GM19467 (cell line): ENCODE measurements around the gene FGF18.
"Not testable (repeated sequence)": the region's sequence is repeated elsewhere in the genome, so short reads cannot be mapped to it uniquely, and the experiment has no call there.

Source experiments
- ATAC-seq: cut with Tn5 transposase; IDR thresholded peaks from one replicate; pipeline ENCODE4 v1.9.1; 2021; ENCODE audit warnings: mild to moderate bottlenecking, moderate library complexity; ENCODE audit not compliant: unreplicated experiment

Gene FGF18

DNA sequence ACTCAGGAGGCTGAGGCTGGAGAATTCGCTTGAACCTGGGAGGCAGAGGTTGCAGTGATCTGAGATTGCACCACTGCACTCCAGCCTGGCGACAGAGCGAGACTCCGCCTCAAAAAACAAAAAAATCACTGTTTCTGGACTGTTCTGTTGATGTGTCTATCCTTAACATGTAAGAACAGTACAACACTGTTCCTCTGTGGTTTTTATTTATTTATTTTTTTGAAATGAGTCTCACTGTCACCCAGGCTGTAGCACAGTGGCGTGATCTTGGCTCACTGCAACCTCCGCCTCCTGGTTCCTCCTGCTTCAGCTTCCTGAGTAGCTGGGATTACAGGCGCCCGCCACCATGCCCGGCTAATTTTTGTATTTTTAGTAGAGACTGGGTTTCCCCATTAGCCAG, 20.8 kb upstream of the FGF18 start:
- ATAC-seq = not testable (repeated sequence)

DNA sequence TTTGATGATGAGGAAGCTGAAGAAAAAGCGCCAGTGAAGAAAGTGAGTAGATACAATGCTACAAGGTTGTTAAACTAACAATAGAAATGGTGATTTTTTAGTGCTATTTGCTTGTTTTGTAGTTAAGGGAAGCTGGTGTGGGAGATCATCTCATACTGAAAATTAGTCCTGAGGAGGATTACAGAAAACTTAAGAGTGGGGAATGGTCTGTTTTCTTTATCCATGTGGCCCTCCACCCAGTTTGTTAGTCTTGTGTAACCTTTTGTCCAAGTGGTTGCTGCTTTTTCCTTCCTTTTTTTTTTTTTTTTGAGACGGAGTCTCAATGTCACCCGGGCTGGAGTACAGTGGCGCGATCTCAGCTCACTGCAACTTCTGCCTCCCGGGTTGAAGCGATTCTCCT, 19.3 kb upstream of the FGF18 start:
- no peak for ATAC-seq

DNA sequence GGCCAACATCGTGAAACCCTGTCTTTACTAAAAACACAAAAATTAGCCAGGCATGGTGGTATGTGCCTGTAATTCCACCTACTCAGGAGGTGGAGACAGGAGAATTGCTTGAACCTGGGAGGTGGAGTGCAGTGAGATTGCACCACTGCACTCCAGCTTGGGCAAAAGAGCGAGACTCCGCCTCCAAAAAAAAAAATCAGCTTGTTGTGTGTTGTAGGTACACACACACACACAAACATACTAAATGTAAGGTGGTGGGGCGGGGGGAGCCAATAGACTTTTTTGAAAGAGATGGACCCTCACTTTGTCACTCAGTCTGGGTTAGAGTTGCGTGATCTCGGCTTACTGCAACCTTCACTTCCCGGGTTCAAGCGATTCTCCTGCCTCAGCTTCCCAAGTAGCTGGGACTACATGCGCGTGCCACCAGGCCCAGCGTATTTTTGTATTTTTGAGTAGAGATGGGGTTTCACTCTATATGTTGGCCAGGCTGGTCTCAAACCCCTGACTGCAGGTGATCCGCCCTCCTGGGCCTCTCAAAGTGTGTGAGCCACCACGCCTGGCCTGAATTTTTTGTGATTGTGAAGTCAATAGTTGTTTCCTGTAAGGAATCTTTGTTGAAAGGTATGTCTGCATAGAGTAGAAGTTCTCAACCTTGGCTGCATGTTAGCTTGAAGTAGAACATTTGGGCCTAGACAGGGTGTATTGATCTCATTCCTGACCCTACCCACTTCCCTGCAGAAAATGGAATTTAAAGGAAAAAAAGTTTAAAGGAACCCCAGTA, 18.1 kb upstream of the FGF18 start:
- no peak for ATAC-seq

DNA sequence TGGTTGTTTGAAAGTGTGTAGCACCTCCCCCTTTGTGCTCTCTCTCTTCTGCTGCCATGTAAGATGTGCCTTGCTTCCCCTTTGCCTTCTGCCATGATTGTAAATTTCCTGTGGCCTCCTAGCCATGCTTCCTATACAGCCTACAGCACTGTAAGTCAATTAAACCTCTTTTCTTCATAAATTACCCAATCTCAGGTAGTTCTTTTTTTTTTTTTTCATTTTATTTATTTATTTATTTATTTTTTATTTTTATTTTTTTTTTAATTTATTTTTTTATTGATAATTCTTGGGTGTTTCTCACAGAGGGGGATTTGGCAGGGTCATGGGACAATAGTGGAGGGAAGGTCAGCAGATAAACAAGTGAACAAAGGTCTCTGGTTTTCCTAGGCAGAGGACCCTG, 16.7 kb upstream of the FGF18 start:
- not testable (repeated sequence) for ATAC-seq

DNA sequence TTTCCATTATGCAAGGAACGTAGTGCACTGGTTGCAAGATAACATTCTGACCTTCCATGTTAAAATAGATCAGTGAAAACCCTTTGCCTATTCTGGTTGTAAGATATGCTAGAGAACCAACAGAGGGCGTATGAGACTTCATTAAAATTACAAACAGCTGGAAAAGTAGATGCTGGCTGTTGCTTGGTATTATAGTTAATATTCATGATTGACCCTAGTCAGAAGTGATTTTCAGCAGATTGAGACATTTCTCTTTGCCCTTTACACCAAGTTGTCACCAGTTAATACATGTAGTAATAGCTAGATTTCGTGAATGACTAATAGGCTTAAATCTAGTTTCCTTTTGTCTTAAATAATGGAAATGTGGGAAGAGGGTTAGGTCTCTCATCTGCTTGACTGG, 13.8 kb upstream of the FGF18 start:
- ATAC-seq = no peak

DNA sequence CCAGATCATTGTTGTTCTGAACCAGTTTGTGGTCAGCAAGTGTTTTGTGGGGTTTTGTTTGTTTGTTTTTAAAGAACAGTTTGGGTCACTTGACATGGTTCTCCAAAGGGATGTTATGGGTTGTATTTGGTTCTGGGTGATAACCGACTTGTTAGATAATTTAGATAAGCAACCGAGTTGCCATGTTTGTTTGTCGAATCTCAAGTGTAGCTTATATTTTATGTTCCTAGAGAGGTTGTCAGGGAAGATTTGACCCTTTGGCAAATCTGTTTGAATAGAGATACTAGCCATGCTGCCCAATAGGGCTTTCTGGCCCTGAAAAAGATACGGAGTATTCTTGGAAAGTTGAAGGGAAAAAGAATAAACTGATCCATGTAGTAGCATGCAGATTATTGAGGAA, 12.2 kb upstream of the FGF18 start:
- ATAC-seq = no peak

DNA sequence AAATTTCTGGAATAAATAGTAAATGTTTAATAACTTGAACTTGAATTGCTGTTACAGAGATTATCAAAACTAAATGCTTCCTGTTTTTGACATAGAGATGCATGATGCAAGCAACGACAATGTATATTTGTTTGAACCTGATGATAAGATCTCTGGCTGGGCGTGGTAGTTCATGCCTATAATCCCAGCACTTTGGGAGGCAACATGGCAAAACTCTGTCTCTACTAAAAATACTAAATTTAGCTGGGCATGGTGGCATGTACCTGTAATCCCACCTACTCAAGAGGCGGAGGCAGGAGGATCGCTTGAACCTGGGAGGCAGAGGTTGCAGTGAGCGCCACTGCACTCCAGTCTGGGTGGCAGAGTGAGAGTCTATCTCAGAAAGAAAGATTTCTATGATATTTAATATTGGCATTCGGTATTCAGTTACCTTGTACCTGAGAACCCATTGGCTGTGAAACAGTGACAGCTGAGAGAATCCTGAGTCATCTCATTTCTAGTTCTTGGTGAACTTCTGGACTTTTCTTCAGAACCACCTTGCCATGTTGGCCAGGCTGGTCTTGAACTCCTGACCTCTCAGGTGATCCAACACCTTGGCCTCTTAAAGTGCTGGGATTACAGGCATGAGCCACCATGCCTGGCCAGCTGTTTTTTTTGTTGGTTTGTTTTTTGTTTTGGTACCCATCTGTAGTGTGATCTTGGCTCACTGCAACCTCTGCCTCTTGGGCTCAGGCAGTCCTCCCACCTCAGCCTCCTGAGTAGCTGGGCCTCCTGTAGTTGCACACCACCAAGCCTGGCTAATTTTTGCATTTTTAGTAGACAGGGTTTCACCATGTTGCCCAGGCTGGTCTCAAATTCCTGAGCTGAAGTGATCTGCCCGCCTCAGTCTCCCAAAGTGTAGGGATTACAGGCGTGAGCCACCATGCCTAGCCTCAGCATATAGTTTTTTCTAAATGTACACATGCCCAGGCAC, 10.0 kb upstream of the FGF18 start:
- no peak for ATAC-seq

DNA sequence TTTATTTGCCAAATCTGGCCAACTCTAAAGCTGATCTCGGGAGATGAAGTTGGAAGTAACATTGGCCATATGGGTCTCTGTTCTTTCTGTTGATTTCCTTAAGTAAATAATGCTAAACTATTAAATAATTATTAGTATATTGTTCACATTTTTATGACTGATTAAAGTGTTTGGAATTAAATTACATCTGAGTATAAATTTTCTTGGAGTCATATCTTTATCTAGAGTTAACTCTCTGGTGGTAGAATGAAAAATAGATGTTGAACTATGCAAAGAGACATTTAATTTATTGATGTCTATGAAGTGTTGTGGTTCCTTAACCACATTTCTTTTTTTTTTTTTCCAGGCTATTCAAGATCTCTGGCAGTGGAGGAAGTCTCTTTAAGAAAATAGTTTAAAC, 9.3 kb upstream of the FGF18 start:
- ATAC-seq = no peak

DNA sequence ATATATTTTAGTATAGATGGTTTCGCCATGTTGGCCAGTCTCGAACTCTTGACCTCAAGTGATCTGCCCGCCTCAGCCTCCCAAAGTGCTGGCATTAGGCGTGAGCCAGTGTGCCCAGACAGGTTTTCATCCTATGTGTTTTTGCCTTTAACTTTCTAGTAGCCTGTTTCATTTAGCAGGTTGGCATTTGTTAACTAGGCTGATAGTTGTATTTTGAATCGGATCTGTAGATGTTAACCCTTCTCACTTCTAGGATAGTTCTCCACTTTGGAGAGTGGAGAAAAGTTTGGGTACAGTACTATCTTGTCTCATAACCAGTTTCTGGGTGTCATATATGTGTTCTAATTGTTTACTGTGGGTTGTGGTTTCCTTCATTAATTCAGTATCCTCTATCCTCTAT, 7.3 kb upstream of the FGF18 start:
- ATAC-seq = no peak

DNA sequence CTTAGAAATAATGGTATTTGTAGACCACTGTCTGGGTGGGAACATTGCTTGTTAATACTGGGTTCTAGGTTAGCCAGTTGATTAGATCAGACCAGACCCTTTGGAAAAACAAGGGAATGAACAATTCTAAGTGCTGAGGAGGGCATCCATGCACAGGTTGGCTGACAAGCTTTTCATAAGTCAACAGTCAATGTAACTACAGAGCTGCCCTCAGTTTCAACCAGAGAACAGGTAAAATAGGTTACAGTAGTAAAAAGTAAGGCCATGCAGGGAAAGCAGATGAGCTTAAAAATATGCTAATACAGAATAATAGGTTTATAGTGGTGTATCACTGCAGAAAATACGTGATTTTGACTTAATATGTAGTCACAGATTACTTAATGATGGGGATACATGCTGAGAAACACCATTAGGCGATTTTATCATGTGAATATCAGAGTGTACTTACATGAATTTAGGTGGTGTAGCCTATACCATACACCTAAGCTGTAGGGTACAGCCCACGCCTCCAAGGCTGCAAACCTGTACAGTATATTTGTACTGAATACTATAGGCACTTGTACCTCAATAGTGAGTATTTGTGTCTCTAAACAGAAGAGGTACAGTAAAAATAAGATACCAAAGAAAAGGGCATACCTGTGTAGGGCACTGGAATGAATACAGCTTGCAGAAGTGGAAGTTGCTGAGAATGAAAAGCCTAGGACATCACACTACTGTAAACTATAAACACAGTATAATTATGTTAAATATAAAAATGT, 6.1 kb upstream of the FGF18 start:
- ATAC-seq = no peak

DNA sequence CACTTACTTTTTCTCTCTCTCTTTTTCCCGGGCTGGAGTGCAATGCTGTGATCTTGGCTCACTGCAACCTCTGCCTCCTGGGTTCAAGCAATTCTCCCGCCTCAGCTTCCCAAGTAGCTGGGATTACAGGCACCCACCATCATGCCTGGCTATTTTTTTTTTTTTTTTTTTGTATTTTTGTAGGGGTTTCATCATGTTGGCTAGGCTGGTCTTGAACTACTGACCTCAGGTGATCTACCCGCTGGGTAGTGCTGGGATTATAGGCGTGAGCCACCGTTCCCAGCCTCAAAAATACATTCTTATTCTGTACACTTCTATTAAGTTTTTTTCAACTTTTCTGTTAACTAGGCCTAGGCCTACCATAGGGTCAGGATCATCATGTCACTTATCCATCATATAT, 5.5 kb upstream of the FGF18 start:
- ATAC-seq = not testable (repeated sequence)

DNA sequence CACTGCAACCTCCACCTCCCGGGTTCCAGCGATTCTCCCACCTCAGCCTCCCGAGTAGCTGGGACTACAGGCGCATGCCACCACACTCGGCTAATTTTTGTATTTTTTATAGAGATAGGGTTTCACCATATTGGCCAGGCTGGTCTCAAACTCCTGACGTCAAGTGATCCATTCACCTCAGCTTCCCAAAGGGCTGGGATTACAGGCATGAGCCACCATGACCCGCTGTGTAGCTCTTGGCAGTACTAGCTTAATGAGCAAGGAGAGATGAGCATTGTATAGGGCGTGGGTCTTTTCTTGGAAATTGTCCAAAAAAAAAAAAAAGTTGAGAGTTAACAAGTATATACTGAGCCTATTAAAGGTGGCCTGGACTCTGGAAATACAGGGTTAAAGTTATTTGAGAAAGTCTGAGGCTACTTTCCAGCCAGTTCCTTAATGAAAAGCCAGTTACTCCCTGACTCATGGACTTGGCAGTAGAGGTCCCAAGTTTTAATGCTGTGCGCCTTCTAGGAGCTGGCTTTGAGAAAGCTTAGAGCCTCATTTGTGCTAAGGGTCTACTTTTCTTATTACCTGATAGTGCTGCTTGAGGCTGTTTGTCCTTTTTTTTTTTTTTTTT, 4.2 kb upstream of the FGF18 start:
- ATAC-seq = no peak

DNA sequence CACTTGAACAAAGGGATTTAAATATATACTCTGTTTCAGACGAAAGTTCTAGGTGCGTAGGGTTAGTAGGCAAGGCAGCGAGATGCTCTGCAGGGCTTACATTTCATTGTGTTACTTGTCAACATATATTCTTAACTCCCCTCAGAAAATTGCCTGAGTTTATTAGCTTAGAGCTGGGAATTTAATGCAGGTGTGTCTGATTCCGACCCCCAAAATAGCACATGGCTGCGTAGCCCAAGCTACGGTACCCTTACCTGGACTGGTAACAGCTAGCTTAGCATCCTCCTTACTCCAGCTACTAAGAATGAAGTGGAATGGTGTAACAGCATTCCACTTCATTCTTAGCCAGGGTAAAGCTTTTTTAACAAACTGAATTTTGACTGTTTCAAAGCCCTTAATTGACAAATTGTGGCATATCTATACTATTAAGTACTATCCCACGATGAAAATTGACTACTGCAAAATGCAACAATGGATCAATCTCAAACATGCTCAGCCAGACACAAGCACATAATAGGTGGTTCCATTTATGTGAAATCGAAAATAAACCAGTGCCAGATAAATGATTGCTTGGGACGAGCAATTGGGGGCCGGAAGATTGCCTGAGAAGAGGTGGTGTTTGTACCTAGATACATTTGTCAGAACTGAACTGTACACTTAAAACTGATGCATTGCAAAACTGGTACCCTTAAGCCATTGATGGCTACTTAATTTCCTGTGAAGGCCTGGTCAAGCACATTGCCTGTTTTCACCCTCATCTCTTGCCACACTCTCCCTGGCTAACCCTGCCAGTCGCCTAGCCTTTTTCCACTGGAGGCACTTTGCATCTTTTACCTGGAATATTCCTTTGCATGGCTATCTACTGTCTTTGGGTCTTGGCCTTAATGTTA, 3.0 kb upstream of the FGF18 start:
- no peak for ATAC-seq

DNA sequence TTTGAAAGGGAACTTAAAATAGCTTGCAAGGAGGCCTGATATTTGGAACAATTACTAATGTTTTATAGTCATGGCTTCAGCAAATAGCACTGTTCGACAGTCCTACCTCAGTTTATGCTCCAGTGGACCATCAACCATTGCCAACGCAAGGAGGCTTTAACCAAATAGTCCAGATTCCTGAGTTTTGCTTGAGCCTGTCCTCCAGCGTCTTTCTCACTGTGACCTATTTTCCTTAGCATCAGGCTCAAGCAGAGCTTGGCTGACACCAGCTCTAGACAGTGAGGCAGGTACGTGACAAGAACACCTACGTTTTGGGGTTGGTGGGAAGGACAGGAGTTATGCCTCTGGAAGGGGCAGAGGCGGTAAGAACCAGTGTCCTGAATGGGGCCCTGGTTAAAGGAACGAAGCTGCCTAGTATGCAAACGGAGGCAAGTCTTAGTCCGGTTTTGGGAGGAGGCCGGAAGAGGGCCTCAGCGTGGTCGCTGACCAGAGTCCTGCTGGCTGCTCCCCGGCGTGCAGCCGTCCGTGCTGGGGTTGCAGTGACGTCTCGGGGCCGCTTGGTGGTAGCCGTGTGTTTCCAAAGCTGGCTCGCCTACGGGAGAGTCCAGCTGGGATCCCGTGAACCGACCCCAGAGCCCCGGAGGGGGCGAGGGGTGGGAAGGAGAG, 998 bp upstream of the FGF18 start:
- ATAC-seq = peak; percentile 52

DNA sequence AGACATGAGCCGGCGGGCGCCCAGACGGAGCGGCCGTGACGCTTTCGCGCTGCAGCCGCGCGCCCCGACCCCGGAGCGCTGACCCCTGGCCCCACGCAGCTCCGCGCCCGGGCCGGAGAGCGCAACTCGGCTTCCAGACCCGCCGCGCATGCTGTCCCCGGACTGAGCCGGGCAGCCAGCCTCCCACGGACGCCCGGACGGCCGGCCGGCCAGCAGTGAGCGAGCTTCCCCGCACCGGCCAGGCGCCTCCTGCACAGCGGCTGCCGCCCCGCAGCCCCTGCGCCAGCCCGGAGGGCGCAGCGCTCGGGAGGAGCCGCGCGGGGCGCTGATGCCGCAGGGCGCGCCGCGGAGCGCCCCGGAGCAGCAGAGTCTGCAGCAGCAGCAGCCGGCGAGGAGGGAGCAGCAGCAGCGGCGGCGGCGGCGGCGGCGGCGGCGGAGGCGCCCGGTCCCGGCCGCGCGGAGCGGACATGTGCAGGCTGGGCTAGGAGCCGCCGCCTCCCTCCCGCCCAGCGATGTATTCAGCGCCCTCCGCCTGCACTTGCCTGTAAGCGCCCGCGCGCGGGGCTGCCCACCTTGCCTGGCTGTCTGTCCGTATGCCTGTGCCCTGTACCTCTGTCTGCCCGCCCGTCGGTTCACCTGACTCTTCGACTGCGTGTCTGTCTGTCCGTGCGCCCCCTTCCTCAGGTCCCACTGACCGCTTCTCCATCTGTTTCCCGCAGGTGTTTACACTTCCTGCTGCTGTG, 412 bp downstream of the FGF18 start:
- ATAC-seq = no peak

DNA sequence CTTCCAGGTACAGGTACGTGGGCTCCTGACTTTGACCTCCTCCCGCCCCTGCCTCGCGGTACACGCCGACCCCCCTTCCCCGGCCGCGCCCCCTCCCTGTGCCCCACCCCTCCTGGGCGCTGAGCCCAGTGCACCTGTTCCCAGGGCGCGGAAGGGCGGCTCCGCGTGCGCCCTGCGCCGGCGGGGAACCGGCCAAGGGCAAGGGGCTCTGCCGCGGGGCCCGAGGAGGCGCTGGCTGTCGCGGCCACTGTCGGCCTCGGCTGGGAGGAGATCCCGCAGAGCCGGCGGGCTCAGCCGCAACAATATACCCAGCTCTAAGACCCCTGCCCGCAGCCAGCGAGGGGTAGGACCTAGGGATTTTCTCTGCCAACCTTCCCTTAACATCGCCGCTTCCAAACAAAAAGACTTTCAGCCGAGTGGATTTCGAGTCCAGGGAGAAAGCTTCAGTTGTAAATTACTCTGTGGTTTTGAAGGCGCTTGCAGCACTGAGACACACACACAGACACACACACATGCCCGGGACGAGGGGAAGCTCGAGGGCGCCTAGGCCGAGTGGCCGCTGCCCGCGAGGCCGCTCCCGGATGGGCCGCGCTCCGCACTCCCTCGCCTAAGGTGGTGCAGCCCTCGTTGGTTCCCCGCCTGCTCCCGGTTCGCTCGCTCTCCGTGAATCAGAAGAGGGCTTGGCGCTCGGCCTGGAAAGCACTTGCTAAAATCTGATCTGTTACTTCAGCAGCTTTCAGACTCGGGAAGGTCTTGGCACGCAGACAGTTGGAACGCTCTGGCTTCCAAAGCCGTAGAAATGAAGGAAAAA, 1.2 kb downstream of the FGF18 start:
- no peak for ATAC-seq

DNA sequence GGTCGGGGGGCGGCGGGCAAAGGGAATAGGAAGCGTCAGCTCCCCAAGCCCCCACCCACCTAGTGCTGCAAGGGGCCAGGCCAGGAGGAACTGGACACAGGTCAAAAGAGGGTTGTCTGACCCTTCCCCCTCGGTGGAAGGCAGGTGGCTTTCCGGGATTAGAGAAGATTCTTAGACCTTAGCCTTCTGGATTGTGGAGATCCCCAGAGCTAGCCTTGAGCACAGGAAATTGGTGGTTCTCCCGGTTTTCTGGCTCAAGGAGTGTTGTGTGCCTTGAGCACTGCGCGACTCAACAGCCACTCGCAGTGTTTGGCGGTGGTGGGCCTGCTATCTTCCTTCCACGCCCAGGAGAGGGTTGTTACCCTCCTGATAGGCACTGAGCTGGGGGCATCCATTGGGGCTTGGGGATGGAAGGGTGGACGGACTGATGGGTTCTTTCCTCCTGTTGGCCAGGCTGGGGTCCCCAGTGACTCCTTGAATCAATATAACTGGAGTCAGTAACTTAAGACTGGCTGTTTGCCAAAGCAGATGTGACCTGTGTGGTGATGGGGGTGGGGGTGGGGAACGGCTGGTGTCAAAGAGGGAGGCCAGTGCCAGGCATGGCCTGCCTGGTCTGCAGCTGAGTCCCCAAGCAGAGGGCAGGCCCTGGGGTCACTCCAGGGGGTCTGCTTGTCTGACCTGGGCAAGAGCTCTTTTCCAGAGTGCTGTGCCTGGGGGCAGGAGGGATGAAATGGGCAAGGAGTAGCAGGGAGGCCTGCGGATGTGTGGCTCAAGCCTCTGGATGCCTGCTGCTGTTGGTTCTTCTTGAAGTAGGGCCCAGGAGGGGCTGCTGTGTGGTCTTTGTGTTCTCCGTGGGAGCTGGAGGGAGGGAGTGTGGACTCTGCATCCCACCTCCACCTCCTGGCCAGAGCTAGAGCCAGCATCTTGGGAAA, 2.1 kb downstream of the FGF18 start:
- ATAC-seq = no peak
